HepG2 (cell line): ENCODE results near the gene KISS1. TPM values are rescaled to one million over a fixed set of nuclear protein-coding genes. Genes with fewer than 3 reads are reported as not detected.

Source experiments
- AGO2 ChIP-seq: fragments of 200-400 bp; formaldehyde crosslinking; optimal IDR thresholded peaks from 2 replicates; pipeline ENCODE3; 2017; ENCODE audit warnings: mild to moderate bottlenecking, low read depth, low read length, moderate library complexity
- AHDC1 ChIP-seq: sonication (generic); formaldehyde crosslinking; IDR thresholded peaks from 2 replicates; pipeline ENCODE4 v1.5.1; 2020; ENCODE audit warnings: mild to moderate bottlenecking, missing genetic modification reagents, borderline replicate concordance
- ARNTL ChIP-seq: sonication (generic); formaldehyde crosslinking; IDR thresholded peaks from 2 replicates; pipeline ENCODE4 v1.4.0; 2020; ENCODE audit warnings: mild to moderate bottlenecking, missing genetic modification reagents
- FOXO1 ChIP-seq: sonication (generic); formaldehyde crosslinking; IDR thresholded peaks from 2 replicates; pipeline ENCODE4 v1.4.0; 2020; ENCODE audit warnings: missing genetic modification reagents
- GMEB1 ChIP-seq: sonication (generic); formaldehyde crosslinking; IDR thresholded peaks from 2 replicates; pipeline ENCODE4 v1.5.1; 2020; ENCODE audit warnings: missing genetic modification reagents, mild to moderate bottlenecking, borderline replicate concordance
- HDAC6 ChIP-seq: fragments of 200-600 bp; sonication (generic); IDR thresholded peaks from 2 replicates; pipeline ENCODE4 v1.7.0; 2017; ENCODE audit warnings: mild to moderate bottlenecking, antibody characterized with exemption, low read length, low read depth
- MAFK ChIP-seq, 2 experiments: IDR thresholded peaks in 1 of 2; conservative IDR thresholded peaks in 1 of 2; 2 replicates each; pipeline ENCODE4 v1.6.1; 2011; ENCODE audit warnings: improper control_type of control experiment in 2 of 2, low read length in 2 of 2
- NR2C2 ChIP-seq: sonication (generic); formaldehyde crosslinking; IDR thresholded peaks from 2 replicates; pipeline ENCODE4 v1.4.0; 2020; ENCODE audit warnings: missing genetic modification reagents, mild to moderate bottlenecking, moderate library complexity, borderline replicate concordance
- SIN3B ChIP-seq: fragments of 150-350 bp; IDR thresholded peaks from 2 replicates; pipeline ENCODE4 v1.6.1; 2014; ENCODE audit warnings: low read length
- SOX13 ChIP-seq, 3 experiments: fragments of 450-650 bp in 1 of 3; sonication (generic) in 1 of 3; formaldehyde crosslinking in 1 of 3; IDR thresholded peaks in 2 of 3; conservative IDR thresholded peaks in 1 of 3; 2 replicates each; pipeline versions ENCODE4 v1.5.0 to v1.6.1; 2016 to 2020; ENCODE audit warnings: antibody characterized with exemption in 1 of 3, mild to moderate bottlenecking in 1 of 3, missing compliant biosample characterization in 1 of 3, missing genetic modification reagents in 1 of 3, moderate library complexity in 1 of 3
- TBX2 ChIP-seq: sonication (generic); formaldehyde crosslinking; IDR thresholded peaks from 2 replicates; pipeline ENCODE4 v1.5.0; 2020; ENCODE audit warnings: missing genetic modification reagents, mild to moderate bottlenecking, borderline replicate concordance
- TERF1 ChIP-seq: sonication (generic); formaldehyde crosslinking; IDR thresholded peaks from 2 replicates; pipeline ENCODE4 v1.8.0; 2022; ENCODE audit warnings: mild to moderate bottlenecking, missing genetic modification reagents, moderate library complexity
- U2AF1 ChIP-seq: fragments of 200-400 bp; formaldehyde crosslinking; optimal IDR thresholded peaks from 2 replicates; pipeline ENCODE3; 2017; ENCODE audit warnings: mild to moderate bottlenecking, low read depth, low read length
- ZNF749 ChIP-seq: sonication (generic); formaldehyde crosslinking; IDR thresholded peaks from 2 replicates; pipeline ENCODE4 v1.8.0; 2022; ENCODE audit warnings: mild to moderate bottlenecking, missing genetic modification reagents, moderate library complexity, borderline replicate concordance
- ZXDC ChIP-seq: sonication (generic); formaldehyde crosslinking; IDR thresholded peaks from 2 replicates; pipeline ENCODE4 v1.5.0; 2020; ENCODE audit warnings: mild to moderate bottlenecking, missing genetic modification reagents
- polyA plus RNA-seq, 8 experiments: library from polyadenylated mRNA; depleted of rRNA in 3 of 8; stranded (reverse) in 7 of 8; unstranded in 1 of 8; fragments of >200 nt; fragmentation: Illumina TruSeq in 4 of 8; extraction: Trizol in 4 of 8; gene quantifications; 2 replicates each; pipeline versions ENCODE4 v1.2.1 to v1.2.3, GENCODE V29; 2011 to 2016; ENCODE audit warnings: low read depth in 4 of 8, missing spikeins in 1 of 8, mixed read lengths in 1 of 8; ENCODE audit not compliant: insufficient read depth in 1 of 8
- total RNA-seq, 5 experiments: library from RNA; depleted of rRNA; stranded (reverse); fragments of >200 nt; fragmentation: Illumina TruSeq; extraction: Trizol; gene quantifications; 2 replicates each; pipeline ENCODE4 v1.2.3, GENCODE V29; 2016; ENCODE audit warnings: low read depth in 1 of 5

KISS1 gene
- total and polyA plus RNA-seq, 2 of the 13 experiments (the other 11 are each of a cell fraction or from before 2014, with no cell fraction given) = 0.24 to 0.80 TPM

GRCh38 chr1:204151552-204152309 is 44.6 kb downstream of the KISS1 start, which contains the start of gene ETNK2 (continued):
- TF ChIP-seq ZXDC (CRISPR knock-in tag) = no peak
- TF ChIP-seq ARNTL (CRISPR knock-in tag) = 0 out of 2 replicates have a peak, but pooled peaks have one; percentile 27
- TF ChIP-seq SOX13 (IDR thresholded peaks at IDR 0.05) = no peak
- TF ChIP-seq SOX13 (CRISPR knock-in tag; conservative IDR thresholded peaks at IDR 0.05 in 1 of 2, IDR thresholded peaks at IDR 0.05 in 1 of 2) = 0 out of 4 replicates have a peak, but pooled peaks of 1 of the 2 experiments have one; percentile 18
- no peak for TF ChIP-seq SIN3B
- TF ChIP-seq ZNF749 (CRISPR knock-in tag) = no peak
- TF ChIP-seq AHDC1 = no peak
- TF ChIP-seq TERF1 = peak; percentile 32; the same call in 1 of the 2 replicates
- TF ChIP-seq FOXO1 = no peak
- no peak for TF ChIP-seq HDAC6
- peak; percentile 26; the same call in 1 of the 2 replicates for TF ChIP-seq TBX2 (CRISPR knock-in tag)
- peak; percentile 9 for TF ChIP-seq AGO2
- no peak for TF ChIP-seq U2AF1
- no peak for TF ChIP-seq MAFK (conservative IDR thresholded peaks at IDR 0.05 in 1 of 2, IDR thresholded peaks at IDR 0.05 in 1 of 2; ENCODE audit: low read length in 2 of 2)
- peak; percentile 55; the same call in 1 of the 2 replicates for TF ChIP-seq NR2C2
- no peak; the same call in 1 of the 2 replicates for TF ChIP-seq GMEB1 (CRISPR knock-in tag)
